NCI-H69 (cell line): ENCODE data around the gene ZSWIM6.

Experiments
- DNase-seq: peaks from one replicate; lab custom pipeline; 2025; lab: John Stamatoyannopoulos, UW

Gene ZSWIM6

DNA sequence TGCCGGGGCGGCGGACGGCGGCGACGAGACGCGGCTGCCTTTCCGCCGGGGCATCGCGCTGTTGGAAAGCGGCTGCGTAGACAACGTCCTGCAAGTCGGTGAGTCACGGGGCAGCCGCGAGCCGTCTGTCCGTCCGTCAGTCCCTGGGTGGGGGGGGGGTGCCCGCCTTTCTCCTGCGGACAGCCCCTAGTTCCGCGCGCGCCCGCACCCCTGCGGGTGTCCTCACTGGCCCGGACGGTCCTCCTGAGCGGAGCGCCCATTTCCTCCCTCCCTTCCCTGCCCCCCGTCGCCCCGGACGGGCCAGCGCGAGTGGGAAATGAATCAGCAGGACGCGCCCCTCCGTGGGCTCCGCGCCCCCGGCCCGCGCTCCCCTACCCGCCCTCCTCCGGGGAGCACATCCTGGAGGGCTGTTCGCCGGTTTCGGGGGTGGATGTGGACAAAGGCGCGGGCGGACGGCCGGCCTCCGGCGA, 828 bp downstream of the ZSWIM6 start:
- peak; percentile 75 for DNase-seq

DNA sequence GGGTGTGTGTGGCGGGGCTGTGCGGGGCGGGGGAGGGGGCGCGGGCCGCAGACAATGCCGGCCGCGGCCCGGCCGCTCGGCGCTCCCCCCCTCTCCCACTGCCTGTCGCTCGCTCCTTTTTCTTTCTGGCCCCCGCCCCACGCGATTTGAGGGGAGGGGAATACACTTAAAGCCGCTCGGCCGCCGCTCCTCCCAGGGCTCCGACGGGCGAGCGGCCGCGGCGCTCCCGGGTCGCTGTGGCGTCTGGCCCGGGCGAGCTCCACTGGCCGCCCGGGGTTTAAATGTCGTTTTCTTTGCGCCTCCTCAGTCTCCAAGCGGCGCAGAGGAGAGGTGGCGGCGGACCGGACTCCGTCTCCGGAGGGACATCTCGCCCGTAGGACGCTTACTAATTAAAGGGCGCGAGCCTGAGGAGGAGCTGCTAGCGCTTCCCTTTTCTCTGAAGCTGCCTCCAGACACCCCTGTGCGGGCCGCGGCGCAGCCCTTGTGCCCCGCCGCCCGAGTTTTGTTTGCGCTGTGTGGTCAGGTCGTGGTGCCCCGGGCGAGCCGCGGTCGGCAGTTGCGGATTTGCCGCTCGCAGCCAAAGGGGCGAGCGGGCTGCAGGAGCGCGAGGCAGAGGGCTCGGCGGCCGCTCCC, 1.4 kb downstream of the ZSWIM6 start:
- peak; percentile 79 for DNase-seq

DNA sequence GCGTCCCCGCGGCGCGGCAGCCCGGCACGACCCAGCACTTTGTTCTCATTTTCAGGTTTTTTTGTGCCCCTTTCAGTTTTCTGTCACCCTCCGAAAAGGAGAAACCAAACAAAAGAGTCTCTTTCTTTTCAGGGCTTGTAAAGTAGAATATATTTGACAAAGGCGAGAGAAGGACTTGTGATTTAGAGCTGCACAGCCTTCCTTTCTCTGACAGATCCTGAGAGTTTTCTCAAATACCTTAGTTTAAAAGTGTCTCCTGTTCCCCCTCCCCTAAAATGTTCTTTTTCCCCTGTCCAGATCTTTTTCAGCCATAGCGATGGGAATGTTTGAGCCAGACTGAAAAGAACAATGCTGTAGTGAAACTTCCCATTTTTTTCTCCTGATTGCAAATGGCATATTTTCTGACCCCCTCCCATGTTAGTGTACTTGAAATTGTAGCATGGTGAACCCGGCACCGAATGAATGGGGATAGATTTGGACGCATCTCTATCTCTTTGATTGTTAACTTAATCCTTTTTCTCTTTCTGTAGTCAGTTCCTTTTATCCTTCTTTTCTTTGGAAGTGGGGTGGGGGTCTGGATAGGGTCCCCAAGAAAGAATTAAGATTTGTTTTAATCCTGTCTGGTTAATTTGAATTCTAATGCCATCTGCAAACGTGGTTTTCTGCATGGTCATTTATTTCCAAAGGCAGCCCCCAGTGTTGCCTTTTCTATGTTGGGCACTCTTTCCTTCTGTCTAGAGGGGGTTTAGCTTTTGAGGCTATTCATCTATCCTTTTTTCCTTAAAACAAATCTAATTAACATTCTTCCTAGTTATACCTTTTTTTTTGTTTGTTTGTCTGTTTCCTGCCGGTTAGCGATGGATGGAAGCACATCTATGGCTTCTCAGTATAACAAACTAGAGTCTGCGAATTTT, 2.2 kb downstream of the ZSWIM6 start:
- peak; percentile 43 for DNase-seq

DNA sequence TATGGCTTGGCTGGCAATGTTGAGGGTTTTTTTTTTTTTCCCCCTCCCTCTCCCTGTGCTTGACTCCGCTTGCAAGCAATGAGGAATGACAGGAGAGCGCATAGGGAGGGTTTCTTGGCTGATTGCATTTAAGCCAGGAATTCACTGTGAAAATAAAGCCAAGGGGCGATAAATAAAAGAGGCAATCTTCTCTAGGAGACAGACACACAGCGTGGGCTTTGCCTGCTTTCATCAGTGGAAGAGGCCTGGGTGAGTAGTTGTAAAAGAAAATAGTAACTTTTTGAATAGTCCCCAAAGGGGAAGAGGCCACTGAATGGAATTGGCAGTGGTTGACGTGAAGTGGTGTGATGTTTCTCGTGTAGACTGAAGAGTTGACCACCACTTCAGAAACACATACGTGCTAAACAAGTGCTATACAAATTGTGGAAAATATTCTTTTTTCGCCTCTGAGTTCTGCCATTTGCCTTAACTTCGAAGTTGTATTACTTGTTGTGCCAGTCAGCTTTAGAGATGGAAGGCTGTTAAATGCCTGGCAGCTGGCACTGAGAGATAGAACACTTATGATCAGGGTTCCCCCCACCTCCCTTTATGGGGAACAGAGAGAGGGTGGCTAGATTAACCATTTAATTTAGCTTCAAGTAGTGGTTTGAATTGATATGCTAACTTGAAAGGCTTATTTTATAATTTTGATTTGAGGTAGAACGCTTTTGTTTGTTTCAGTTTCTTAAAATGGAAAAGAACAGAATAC, 3.0 kb downstream of the ZSWIM6 start:
- peak; percentile 36 for DNase-seq

DNA sequence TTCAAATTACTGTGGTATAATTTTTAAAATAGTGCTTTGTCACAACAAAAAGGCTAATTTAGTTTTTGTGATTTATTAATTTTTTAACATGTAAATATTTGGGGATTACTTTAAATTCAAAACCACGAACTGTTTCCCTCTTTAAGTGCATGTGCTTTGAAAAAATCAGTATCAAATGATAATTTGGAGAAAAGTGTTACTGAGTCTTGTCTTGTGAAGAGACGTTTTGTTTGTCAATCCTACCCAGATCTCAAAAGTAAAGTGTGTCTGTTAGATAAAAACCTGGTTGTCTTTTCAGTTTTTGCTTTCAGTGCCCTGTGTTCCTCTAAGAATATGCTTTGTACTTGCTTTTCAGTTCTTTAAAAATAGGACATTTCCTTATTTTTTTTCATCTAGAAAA, 7.7 kb downstream of the ZSWIM6 start:
- no peak for DNase-seq

DNA sequence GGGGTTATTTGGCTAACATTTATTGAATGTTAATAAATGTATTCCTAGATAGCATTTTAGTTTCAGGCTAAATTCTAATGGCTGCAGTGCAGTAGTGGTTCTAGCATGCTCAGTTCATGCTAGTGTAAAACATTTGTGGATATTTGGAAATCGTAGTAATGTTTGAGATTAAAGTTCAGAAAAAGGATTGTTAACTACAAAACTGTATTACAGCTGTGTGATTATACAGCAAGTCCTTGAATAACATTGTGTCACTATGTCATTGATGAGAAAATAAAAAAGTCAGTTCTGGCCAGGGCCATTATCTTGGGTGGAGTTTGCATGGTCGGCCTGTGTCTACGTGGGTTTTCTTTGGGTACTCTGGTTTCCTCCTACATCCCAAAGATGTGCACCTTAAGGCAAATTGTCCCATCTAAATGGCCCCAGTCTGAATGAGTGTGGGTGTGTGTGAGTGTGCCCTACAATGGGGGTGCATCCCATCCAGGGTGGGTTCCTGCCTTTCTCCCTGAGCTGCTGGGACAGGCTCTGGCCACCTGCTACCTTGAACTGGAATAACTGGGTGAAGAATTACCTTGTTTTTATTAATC, 8.8 kb downstream of the ZSWIM6 start:
- DNase-seq = no peak

DNA sequence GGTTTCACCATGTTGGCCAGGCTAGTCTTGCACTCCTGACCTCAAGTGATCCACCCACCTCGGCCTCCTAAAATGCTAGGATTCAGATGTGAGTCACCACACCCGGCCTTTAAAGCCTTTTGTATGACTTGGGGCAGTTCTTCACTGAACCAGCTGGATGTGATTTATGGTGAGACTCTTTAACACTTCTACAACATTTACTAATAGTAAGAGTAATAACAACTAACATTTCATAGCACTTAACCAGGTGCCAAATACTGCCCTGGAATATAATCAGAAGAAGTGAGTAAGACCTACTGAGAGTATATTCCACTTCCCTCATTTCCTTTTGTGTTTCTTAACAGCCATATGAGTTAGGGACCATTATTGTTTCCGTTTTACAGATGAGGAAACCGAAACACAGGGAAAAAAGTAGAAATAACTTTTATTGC, 10.0 kb downstream of the ZSWIM6 start:
- DNase-seq = peak; percentile 8

DNA sequence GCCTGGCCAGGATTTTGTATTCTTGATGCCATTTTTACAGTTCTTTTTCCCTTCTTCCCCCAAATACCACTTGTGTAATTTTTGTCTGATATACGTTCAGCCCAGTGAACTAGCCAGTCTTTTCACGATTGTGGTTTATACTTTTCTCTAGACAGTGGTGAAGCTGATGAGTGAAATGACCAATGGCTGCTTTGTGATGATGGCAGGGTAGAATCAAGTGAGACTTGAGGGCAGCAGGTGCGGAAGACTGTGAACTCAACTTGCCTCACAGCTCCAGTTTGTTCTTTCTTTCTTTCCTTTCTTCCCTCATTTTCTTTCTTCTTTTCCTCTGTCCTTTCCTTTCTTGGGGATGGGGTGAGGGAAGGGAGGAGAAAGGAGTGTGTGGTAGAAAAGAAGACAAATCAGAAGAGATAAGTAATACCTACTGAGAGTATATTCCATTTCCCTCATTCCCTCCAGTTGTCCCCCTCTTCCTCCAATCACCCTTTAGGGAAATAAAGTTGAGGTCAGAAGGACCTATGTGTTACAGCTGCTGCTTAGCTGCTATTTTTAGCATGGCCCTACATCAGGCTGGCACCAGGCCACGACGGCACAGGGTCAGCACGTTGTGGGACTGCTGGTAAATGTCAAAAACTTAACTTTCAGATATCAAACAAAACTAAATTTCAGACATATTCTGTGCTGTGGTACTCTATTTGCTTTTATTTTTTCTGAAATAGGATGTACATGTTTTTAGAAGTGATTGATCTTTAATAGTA, 12.3 kb downstream of the ZSWIM6 start:
- DNase-seq = peak; percentile 70

DNA sequence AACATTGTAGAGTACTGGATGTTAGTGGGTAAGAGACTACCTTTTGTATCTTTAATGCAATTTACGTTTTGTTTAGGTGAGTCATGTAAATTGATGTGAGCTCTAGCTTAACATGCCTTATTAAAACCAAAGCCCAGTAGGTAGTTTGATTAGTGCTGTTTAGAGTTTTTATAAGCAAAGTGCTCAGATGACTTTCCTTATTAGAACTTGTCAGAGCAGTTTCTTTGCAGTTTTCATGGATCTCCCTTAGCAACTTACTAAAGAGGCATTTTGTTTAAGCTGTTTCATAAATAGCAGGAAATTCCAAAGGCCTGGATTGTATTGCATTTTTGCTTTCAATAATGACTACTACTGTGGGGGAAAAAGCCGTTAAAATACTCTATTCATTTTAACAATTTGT, 14.5 kb downstream of the ZSWIM6 start:
- DNase-seq = no peak

DNA sequence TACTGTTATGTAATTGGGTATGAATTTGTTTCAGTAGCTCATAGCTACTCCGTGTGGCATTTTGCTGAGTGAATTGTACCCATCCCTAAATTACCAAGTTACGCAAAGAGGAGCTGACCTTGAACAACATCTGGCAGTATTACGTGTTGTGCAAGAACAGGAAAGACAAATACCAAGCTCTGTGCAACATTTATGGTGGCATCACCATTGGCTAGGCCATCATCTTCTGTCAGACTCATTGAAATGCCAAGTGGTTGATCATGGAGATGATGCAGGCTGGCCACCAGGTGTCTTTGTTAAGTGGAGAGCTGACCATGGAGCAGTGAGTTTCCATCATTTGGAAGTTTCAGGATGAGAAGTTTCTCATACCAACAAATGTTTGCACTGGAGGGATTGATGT, 15.0 kb downstream of the ZSWIM6 start:
- DNase-seq = no peak

DNA sequence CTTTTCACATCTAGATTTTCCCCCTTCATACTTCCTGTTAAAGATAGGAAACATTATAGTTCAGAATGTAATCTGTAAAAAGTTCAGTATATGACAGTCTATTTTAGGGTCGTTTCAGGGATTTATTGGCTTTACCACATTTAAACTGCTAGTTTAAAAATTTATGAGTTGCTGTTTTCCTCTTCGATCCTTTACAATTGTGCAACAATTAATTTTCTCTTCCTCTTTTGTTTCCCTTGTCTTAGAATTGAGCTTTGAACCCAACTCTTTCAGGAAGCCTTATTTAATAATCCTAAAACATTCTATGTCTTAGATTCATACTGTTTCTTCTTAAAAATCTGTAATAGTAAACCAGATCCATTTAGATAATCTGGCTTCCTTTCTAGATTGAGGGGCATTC, 16.4 kb downstream of the ZSWIM6 start:
- DNase-seq = no peak

DNA sequence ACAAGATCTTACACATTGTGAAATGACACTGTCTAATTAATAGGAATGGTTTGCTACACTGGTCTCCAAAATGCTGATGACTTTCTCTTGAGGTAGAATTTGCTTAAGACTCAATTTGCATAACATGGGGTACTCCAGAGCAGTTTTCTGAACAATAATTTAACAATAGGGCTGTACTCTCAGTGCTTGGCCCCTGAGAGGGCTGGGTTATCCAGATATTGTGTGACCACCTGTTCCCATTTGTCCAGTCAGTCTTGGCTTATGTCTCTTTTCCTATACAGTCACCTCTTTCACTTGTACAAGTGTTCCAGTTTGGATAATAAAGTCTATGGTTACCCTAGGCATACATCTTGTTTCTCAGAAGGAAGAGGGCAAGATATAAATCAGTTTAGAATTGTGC, 17.9 kb downstream of the ZSWIM6 start:
- DNase-seq = no peak

DNA sequence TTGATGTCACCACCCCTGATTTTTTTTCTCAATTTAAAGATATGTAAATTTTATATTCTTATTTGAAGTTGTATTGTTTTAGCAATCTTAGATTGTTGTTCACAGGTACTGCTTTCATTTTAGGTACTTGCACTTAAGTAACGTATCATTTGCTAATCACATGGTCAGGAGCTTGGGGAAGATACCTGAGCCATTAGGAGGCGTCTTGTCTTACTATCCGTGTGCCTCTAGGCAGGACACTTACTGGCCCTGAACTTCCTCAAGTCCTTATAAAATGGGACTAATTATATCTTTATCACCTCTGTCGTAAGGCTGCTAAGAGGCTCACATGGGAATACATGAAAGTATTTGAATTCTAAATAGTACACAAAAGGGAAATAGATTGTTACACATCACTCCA, 18.5 kb downstream of the ZSWIM6 start:
- DNase-seq = peak; percentile 27

DNA sequence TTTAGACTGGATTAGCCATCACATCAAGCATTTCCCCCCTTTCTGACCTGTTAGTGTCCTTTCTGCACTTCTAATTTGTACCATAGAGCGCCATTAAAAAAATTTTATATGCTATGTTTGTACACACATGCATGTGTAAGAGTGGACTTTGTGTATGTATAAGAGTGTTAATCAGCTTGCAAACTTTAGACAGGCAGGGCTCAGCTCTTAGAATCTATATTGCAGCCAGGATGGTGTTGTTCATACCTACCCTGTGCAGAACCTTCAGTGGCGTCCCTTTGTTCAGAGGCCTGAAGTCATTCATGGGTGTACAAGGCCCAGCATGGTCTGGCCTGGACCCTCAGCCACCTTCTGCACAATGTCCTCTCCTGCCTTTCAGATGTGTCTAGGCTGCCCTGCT, 19.7 kb downstream of the ZSWIM6 start:
- no peak for DNase-seq

DNA sequence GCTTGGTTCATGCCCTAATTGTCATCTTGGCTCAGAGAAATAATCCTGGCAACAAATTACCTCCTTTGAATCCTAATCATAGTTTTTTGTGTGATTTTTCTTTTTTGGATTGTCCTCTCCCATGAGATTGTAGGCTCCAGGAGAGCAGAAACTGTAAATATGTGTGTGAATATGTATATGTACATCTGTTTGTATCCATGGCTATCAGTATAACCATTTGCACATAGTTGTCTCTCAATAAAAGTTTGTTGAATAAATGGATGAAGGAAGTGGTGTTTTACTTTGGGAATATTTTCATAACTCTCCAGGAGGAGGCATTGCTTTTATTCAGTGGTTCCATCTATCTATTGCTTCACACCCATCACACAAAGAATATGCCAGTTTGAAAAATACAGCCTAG, 20.1 kb downstream of the ZSWIM6 start:
- DNase-seq = no peak

DNA sequence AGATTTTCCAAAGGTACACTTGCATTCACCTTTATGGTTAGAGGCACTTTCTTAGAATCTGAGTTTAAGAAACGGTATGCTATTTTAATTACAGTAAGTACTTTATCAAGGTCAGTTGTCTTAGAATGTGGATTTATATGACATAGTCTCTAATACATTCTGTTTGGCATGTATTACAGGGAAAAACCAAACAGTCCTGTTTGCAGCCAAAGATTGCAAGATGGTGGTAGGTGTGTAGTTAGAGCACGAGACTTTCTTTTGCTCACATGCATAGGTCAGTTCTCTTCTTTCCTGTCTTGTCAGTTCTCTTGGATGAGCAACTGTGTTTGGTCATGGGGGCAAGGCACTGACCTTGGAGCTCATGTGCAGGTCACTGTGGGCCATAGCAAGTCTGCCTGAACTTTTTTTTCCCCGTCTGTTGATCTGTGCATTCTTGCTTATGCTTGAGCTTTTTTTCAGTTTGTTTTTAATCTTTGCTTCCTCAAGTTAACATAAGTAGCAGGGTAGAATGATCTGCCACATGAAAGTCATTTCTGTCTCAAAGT, 20.6 kb downstream of the ZSWIM6 start:
- no peak for DNase-seq

DNA sequence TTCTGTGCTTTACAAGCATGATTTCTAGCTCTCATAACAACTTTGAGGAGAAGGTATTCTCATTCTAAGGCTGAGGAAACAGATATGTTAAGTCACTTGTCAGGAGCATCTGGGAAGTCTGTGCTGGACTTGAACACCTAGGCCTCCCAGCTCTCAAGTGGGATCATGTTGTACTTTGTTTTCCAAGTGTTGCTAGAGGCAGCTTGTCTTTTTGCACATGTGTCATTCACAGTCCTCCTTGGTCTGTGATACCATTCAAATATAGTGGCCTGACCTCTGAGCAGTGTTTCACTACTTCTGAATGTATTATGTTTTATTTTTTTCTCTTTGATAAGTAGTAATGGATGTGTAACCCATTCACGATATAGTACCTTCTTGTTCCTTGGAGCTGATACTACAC, 21.2 kb downstream of the ZSWIM6 start:
- DNase-seq = no peak

DNA sequence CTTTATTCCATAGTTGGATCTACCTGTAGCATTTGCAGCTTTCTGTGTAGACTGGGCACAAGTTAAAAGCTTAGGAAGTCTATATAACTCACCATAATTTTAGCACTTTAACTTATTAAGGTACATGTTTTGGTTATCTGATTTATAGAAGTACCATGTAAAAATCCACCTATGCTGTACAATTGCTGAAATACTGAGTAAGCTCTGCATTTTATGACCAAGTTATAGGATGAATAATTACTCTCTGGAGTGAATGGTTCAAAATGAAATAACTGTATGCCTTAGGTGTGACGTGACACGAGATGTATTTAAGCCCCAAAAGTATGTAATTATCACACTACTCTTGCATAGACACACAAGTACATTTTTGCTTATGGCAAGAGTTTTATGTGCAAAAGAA, 22.1 kb downstream of the ZSWIM6 start:
- DNase-seq = no peak

DNA sequence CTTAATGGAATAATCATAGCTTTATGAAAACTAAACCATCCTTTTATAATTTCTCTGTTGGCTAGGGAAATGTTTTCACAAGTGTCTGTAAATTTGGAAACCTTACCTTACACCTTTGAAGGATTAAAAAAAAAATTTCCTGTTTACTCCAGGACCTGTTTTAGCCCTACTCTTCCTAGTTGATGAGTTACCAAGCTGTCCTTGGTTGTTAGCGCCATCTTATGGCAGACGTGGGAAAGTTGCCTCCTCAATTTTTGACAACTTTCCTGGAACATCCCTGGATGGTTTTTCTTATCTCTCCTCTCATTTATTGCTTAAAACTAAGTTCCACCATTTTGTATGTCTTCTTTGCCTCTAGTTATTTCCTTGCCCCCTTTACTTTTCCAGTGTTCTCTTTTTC, 25.7 kb downstream of the ZSWIM6 start:
- peak; percentile 52 for DNase-seq

DNA sequence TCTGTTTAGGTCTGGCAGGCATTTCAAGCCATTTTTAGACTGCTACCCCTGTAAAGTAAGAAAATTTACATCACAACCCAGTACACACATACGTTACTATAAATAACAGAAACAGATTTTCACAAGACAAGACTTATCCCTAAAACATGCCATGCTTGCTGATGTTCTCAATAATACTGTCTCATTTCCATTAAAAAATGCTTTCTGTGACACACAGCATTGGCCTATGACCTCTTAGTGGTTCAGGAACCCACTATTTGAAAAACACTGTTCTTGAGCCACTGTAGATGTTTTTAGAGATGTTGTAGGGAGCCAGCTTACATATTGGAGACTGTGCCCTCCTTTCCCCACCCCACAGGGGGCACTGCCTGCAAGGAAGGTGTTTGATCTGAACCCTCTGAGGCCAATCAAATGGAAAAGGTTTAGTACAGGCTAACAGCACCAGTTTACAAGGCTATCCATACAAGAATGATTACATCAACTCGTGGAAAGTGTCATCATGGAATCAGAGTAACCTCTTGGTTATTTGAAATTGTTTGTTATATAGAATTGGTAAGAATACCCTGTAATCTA, 30.8 kb downstream of the ZSWIM6 start:
- DNase-seq = peak; percentile 45
